Adipocyte (in vitro differentiated cells): ENCODE measurements around the gene NDUFB6.

Experiments
- DNase-seq: peaks from one replicate; pipeline ENCODE4 v3.0.0-alpha.2; 2015; ENCODE audit warnings: low read depth
- H3K27me3 ChIP-seq: replicated peaks from 2 replicates; pipeline ENCODE4 v1.7.0; 2013; ENCODE audit warnings: mild to moderate bottlenecking, low read length, moderate library complexity; ENCODE audit not compliant: control insufficient read depth, insufficient read depth
- H3K36me3 ChIP-seq: 2 replicates; pipeline ENCODE4 v1.7.0; 2013; ENCODE audit warnings: low read length, mild to moderate bottlenecking, moderate library complexity; ENCODE audit not compliant: control insufficient read depth, insufficient read depth, severe bottlenecking
- H3K4me1 ChIP-seq: 2 replicates; pipeline ENCODE4 v1.7.0; 2013; ENCODE audit warnings: mild to moderate bottlenecking, low read length, moderate library complexity; ENCODE audit not compliant: control insufficient read depth, insufficient read depth
- H3K4me3 ChIP-seq: 2 replicates; pipeline ENCODE4 v1.7.0; 2013; ENCODE audit warnings: mild to moderate bottlenecking, low read length, moderate library complexity
- H3K9ac ChIP-seq: 2 replicates; pipeline ENCODE4 v1.7.0; 2013; ENCODE audit warnings: mild to moderate bottlenecking, low read length, moderate library complexity
- H3K9me3 ChIP-seq: 2 replicates; pipeline ENCODE4 v1.7.0; 2013; ENCODE audit warnings: mild to moderate bottlenecking, low read length, moderate library complexity; ENCODE audit not compliant: control insufficient read depth

Gene NDUFB6

GRCh38 chr9:32584784-32585183 lies 11.8 kb upstream of the NDUFB6 start:
- peaks cover 15% of the 10 kb centered on the region for H3K4me1 ChIP-seq
- no peak overlapping the region for H3K9ac ChIP-seq
- no peaks in the 10 kb centered on the region for H3K36me3 ChIP-seq
- no peaks in the 10 kb centered on the region for H3K9me3 ChIP-seq
- DNase-seq, result peak; percentile 16
- no peaks in the 10 kb centered on the region for H3K27me3 ChIP-seq
- no peak overlapping the region for H3K4me3 ChIP-seq

GRCh38 chr9:32581512-32582143 lies 8.7 kb upstream of the NDUFB6 start:
- Histone ChIP-seq H3K4me3 (no peak overlapping the region), H3K36me3 (no peaks in the 10 kb centered on the region), H3K4me1 (peaks cover 9% of the 10 kb centered on the region), H3K27me3 (no peaks in the 10 kb centered on the region), H3K9me3 (no peaks in the 10 kb centered on the region), H3K9ac (peak overlapping the region; percentile 3)
- peak; percentile 74 for DNase-seq

GRCh38 chr9:32580631-32581300 lies 7.8 kb upstream of the NDUFB6 start:
- Histone ChIP-seq H3K9me3 (no peaks in the 10 kb centered on the region), H3K4me1 (peaks cover 9% of the 10 kb centered on the region), H3K27me3 (no peaks in the 10 kb centered on the region), H3K36me3 (no peaks in the 10 kb centered on the region), H3K4me3 (no peak overlapping the region), H3K9ac (peak overlapping the region; percentile 3)
- no peak for DNase-seq

GRCh38 chr9:32579706-32580331 lies 6.9 kb upstream of the NDUFB6 start:
- Histone ChIP-seq H3K4me3 (no peak overlapping the region), H3K9me3 (no peaks in the 10 kb centered on the region), H3K27me3 (no peaks in the 10 kb centered on the region), H3K36me3 (no peaks in the 10 kb centered on the region), H3K4me1 (peaks cover 9% of the 10 kb centered on the region), H3K9ac (no peak overlapping the region)
- peak; percentile 84 for DNase-seq

- H3K36me3 ChIP-seq, result no peaks in the 10 kb centered on the region
- no peaks in the 10 kb centered on the region for H3K27me3 ChIP-seq
- no peak for DNase-seq
- H3K9me3 ChIP-seq, result no peaks in the 10 kb centered on the region
- H3K9ac ChIP-seq, result no peak overlapping the region
- no peak overlapping the region for H3K4me3 ChIP-seq
- H3K4me1 ChIP-seq, result peaks cover 9% of the 10 kb centered on the region
Observed at GRCh38 chr9:32578976-32579375, 6.0 kb upstream of the NDUFB6 start.

- Histone ChIP-seq H3K4me1 (peaks cover 14% of the 10 kb centered on the region), H3K36me3 (no peaks in the 10 kb centered on the region), H3K27me3 (no peaks in the 10 kb centered on the region), H3K9me3 (no peaks in the 10 kb centered on the region), H3K9ac (no peak overlapping the region), H3K4me3 (no peak overlapping the region)
- DNase-seq, result no peak
Observed at GRCh38 chr9:32577316-32577715, 4.4 kb upstream of the NDUFB6 start.

- Histone ChIP-seq H3K27me3 (no peaks in the 10 kb centered on the region), H3K9ac (no peak overlapping the region), H3K4me3 (no peak overlapping the region), H3K9me3 (no peaks in the 10 kb centered on the region), H3K4me1 (peaks cover 15% of the 10 kb centered on the region), H3K36me3 (no peaks in the 10 kb centered on the region)
- DNase-seq, result no peak
Observed at GRCh38 chr9:32574858-32575257, 1.9 kb upstream of the NDUFB6 start.

- Histone ChIP-seq H3K36me3 (no peaks in the 10 kb centered on the region), H3K9me3 (no peaks in the 10 kb centered on the region), H3K9ac (peak overlapping the region; percentile 91), H3K4me3 (peak overlapping the region; percentile 92), H3K27me3 (no peaks in the 10 kb centered on the region), H3K4me1 (peaks cover 15% of the 10 kb centered on the region)
- DNase-seq, result no peak
Observed at GRCh38 chr9:32573821-32574220, 862 bp upstream of the NDUFB6 start.

- Histone ChIP-seq H3K27me3 (no peaks in the 10 kb centered on the region), H3K4me3 (peak overlapping the region; percentile 92), H3K9me3 (no peaks in the 10 kb centered on the region), H3K4me1 (peaks cover 15% of the 10 kb centered on the region), H3K9ac (peak overlapping the region; percentile 91), H3K36me3 (peaks cover 9% of the 10 kb centered on the region)
- DNase-seq, result peak; percentile 90
Observed at GRCh38 chr9:32571969-32572899, 725 bp downstream of the NDUFB6 start.

GRCh38 chr9:32570262-32570661 lies 2.7 kb downstream of the NDUFB6 start:
- Histone ChIP-seq H3K27me3 (no peaks in the 10 kb centered on the region), H3K9me3 (no peaks in the 10 kb centered on the region), H3K9ac (no peak overlapping the region), H3K36me3 (peaks cover 25% of the 10 kb centered on the region), H3K4me3 (no peak overlapping the region), H3K4me1 (peaks cover 15% of the 10 kb centered on the region)
- DNase-seq, result no peak

- Histone ChIP-seq H3K27me3 (no peaks in the 10 kb centered on the region), H3K9me3 (no peaks in the 10 kb centered on the region), H3K4me1 (peaks cover 6% of the 10 kb centered on the region), H3K4me3 (no peak overlapping the region), H3K36me3 (peaks cover 27% of the 10 kb centered on the region), H3K9ac (no peak overlapping the region)
- no peak for DNase-seq
Observed at GRCh38 chr9:32566770-32567169, 6.2 kb downstream of the NDUFB6 start.
